RWPE1 (cell line): ENCODE data around the gene NRXN3.

Experiments
- CTCF ChIA-PET: fragments of 350-600 bp; sonication (Branson Sonifier 250); formaldehyde crosslinking; extraction: SDS; loops from one replicate; lab custom pipeline; 2021; lab: Yijun Ruan, JAX
- POLR2A ChIA-PET: fragments of 400-600 bp; formaldehyde crosslinking; extraction: SDS; loops from one replicate; lab custom pipeline; 2020; ENCODE audit warnings: antibody characterized with exemption; ENCODE audit not compliant: low non-redundant PET; lab: Yijun Ruan, JAX
- DNase-seq: peaks from one replicate; pipeline ENCODE4 v3.0.0; 2012; ENCODE audit warnings: low spot score
- H3K27ac ChIP-seq: fragments of 450-650 bp; 2 replicates; pipeline ENCODE4 v1.5.1; 2017
- CTCF ChIP-seq: fragments of 450-650 bp; conservative IDR thresholded peaks from 2 replicates; pipeline ENCODE4 v1.5.1; 2017; ENCODE audit warnings: low read depth, mild to moderate bottlenecking

The NRXN3 gene

GRCh38 chr14:79701371-79701770, 1531.2 kb downstream of the NRXN3 start:
- no peak overlapping the region for H3K27ac ChIP-seq
- no peak for TF ChIP-seq CTCF
- CTCF ChIA-PET: no interaction called here
- DNase-seq: no peak
- POLR2A ChIA-PET: no interaction called here

GRCh38 chr14:79702197-79702596, 1532.0 kb downstream of the NRXN3 start:
- TF ChIP-seq CTCF: no peak
- no peak overlapping the region for H3K27ac ChIP-seq
- CTCF ChIA-PET: interaction anchor here (0.8 kb wide), 1 partner anchor 20 kb away, joined by 4 read pairs; no protein-coding TSS in a partner anchor
- POLR2A ChIA-PET: no interaction called here
- no peak for DNase-seq

- H3K27ac ChIP-seq: no peak overlapping the region
- CTCF ChIA-PET: no interaction called here
- TF ChIP-seq CTCF: no peak
- DNase-seq: no peak
- POLR2A ChIA-PET: no interaction called here
These were observed 1533.0 kb downstream of the NRXN3 start for GRCh38 chr14:79703209-79703608.

GRCh38 chr14:79704041-79704807, 1534.1 kb downstream of the NRXN3 start:
- no peak for TF ChIP-seq CTCF
- ChIA-PET CTCF (interaction anchor here (0.7 kb wide), 1 partner anchor 623 kb away, joined by 3 read pairs; no protein-coding TSS in a partner anchor), POLR2A (no interaction called here)
- no peak overlapping the region for H3K27ac ChIP-seq
- no peak for DNase-seq

- CTCF ChIA-PET: no interaction called here
- POLR2A ChIA-PET: no interaction called here
These were observed 1535.1 kb downstream of the NRXN3 start for GRCh38 chr14:79705126-79705894.

More at GRCh38 chr14:79705126-79705894, 1535.1 kb downstream of the NRXN3 start:
- H3K27ac ChIP-seq: no peak overlapping the region
- no peak for TF ChIP-seq CTCF
- DNase-seq: no peak
